HG03354 (cell line): Measurements from ENCODE around the gene CSTB.

Source experiments
- ATAC-seq: cut with Tn5 transposase; IDR thresholded peaks from one replicate; pipeline ENCODE4 v1.9.1; 2021; ENCODE audit warnings: mild to moderate bottlenecking; ENCODE audit not compliant: unreplicated experiment, poor library complexity, severe bottlenecking

CSTB gene

DNA sequence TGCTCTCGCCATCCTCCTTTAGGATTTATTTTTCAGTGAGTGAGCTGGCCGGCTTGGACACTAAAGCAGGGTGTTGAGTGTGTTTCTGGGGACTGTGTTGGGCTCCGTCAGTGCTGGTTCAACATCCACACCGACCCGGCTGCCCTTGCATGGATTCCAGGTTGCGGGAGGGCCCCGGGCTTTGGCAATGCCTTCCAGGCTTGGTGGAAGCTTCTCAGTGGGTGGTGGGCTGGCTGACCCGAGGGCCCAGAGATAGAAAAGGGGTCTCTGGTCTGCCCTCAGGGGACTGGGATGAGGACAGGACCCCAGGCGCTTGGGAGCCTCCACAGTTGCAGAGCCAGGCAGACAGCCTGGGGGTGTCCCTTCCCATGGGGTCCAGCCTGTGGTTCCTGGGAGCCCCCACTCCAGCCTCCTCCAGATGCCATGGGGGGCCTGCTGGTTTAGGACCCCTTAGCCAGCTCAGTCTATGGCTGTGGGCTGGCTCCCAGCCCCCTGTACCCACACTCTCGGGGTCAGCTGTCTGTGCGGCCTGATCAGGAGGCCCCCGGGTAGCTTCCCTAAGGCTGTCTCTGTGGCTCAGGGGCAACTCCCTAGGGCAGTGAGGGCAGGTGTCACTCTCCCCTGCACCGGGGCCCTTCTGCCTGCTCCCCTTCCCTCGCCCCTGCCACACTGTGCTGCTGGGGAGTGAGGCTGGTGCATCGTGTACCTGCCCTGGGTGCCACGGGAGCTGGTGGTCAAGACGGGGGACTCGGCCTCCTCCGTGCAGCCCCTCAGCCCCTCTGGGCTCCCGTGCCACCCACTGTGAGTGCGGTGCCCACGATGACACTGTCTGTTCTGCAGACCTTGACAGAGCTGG, 40.6 kb downstream of the CSTB start:
- ATAC-seq: no peak

DNA sequence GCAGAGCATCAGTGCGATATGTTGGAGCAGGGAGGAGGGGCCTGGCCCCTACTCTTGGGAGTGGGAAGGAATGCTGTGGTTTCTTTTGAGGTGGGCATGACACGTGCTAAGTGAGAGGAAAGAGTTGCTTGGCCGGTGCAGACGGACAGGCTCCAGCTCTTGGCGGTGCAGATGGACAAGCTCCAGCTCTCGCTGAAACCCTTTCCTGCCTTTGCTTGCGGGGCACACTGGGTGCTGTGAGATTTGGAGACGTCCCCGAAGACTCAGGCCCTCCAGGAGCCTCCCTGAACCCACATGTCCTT, 41.2 kb downstream of the CSTB start:
- ATAC-seq: no peak

DNA sequence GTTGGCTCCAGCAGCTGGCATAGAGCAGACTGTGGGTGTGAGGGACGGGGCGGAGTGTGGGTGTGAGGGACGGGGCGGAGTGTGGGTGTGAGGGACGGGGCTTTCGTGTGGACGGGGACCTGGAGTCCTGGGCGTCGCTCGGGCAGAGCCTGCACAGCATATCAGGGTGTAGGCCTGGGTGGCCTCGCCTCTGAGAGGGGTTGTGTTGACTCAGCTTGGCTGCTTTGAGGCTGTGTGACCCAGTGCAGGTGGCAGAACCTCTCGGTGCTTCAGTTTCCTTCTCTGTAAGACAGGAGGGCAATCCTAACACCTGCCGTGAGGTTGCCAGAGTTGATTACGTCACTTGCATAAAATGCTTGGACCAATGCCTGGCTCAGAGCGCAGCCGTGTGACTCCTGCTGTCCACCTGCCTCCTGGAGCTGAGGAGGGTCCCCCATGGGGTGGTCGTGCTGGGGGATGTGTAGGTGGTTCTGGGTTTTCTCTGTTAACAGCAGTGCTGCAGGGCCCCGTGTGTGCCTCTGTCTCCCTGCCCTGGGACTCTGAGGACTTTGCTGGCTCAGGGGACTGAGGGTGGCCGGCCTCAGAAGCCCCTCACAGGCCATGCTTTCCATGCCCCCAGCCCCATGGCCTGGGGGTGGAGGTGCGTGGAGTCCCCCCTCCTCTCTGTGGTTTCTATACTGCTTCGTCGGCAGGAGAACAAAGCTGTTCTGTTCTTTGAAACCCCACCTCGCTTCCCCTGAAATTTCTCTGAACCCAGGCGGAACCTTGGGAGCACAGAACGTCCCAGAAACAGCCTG, 41.8 kb downstream of the CSTB start:
- no peak for ATAC-seq

DNA sequence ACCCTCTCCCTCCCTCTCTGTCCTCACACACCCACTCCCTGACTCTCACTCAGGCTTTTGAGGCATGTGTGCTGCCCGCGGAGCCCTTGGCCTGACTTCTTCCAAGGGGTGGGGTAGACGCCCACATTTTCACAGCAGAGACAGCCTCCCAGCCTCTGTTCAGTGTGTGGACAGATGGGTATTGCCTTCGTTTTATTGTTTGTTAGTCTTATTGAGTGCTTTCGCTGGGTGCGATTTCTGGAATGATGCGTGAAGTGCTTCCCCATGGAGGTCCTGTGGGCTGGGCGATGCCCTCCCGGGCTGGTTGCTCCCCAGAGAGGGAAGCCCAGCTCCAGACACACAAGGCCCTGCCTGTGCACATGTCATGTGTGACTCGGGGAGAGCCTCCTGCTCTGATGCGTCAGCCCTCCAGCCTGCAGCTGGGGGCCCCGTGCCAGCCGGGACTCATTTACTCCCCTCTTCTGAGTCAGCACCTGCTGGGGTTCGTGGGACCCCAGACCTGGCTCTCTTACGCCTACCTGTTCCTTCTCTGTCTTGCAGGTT, 42.5 kb downstream of the CSTB start:
- no peak for ATAC-seq

DNA sequence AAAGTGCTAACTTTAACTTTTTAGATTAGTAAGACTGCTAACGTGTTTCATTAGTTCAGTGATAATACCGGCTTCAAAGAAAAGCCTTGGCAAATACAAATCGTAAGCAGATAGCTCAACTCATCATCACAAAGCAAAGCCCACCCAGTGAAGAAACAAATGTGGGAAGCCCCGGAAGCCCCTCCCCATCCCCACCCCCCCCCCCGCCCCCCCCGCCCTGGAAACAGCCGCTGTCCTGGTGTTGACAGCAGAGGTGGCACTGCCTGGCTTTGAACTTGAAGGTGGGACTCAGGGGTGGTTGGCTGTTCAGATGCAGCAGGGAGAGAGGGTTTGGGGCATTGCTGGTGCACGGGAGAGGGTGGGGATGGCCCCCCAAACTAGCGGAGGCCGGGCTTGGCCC, 43.0 kb downstream of the CSTB start:
- ATAC-seq: no peak

DNA sequence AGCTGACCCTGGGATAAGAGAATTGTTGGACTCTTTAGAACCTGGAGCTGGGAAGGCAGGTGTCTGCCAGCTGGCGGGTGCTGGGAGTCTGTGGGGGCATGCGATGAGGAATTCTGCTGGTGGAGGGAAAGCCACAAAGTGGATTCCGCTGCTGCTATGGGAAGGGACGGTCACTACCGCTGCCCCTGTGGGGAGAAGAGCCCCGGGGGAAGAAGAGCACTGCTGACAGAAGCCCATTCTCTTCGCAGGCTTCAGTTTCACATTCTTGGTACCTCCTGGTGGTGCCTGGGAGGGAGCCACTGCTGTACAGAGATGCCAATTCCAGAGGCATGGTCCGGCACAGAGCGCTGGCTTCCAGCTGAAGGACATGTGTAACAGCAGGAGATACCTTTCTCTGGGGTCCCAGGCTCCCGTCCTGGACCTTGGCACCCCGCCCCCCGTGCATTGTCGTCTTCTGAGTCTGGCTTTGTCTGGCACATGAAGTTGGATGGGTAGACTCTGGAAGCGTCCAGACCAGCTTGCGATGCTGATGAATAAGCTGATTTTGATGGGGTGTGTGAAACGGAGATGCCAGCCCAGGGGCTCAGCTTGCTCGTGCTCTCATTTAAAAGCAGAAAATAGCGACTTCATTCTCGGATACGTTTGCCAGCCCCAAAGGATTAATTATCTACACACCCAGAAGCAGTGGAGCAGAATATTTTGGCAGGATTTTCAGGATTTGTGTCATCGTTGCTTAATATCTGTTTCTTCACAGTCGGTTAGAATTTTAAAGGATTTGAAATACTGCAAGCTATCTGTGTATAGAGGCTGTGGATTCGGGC, 44.0 kb downstream of the CSTB start:
- ATAC-seq: no peak

DNA sequence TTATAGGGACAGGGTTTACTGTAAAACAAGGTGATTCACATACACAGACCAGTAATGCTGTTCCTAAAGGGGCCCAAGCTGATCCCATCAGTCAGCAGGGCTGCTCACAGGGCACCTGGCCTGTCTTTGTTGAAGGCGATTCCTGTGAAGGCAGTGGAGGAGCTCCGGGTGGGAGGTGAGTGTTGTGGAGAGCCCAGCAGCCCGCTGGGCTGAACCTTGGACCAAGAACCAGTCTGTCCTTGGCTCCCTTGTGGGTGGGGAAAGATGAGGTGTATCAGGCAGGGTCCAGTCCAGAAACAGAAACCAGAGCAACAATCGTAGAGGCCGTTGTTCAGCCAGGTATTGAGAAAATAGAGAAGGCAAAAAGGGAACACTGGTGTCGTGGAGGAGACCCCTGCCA, 44.6 kb downstream of the CSTB start:
- ATAC-seq: no peak

DNA sequence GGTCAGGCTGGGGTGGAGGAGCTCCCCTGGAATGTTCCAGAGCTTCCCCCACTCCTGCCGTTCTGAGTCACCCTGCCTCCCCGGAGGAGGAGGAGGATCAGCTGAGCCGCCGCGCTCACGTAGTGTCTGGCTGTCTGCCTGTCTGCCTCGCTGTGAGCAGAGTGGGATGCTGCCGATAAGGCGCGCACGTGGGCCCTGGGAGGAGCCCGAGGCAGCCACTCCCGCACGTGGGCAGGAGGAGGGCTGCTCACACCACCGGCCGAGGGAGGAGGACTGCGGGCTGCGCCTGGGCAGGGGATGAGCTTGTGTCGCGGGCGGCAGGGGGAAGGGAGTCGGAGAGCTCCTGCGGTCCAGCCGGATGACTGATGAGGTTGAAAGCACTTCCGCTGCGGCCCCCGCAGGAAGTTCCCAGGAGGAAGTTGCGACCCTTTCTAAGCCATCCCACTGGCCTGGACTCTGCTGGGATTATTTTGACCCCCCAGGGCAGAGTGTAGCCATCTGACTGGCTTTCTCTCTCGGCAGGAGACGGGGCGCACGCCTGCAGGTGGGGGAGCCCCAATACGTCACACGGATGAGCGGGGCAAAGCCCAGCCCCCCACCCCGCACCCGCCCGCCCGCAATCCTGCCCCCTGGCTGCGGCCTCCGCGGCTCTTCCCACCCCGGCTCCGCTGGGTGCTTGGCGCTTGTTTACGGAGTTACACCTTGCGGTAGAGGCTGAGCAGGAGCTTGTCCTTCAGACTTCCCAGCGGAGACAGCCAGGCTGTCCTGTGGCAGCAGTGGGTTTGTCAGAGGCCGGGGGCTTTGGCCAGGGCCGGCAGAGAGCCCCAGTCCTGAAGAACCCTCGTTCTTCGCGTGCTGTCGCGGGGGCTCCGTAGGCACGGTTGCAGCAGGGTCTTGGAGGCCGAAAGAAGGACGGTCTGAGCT, 47.4 kb downstream of the CSTB start:
- peak; percentile 70 for ATAC-seq

DNA sequence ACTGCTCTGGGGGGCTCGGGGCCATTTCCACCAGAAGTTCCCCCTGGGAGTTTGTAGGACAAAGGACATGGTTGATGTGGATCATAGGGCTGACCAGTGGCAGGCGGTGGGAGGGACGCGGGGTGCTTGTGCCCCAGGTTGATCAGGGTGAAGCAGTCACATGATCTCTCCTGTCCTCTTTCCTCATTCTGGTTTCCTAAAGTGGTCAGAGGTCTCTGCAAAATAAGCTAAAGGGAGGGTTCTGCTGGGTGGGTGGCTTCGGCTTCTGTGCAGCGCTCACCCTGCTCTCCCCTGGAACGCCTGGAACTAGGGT, 48.0 kb downstream of the CSTB start:
- ATAC-seq: no peak

DNA sequence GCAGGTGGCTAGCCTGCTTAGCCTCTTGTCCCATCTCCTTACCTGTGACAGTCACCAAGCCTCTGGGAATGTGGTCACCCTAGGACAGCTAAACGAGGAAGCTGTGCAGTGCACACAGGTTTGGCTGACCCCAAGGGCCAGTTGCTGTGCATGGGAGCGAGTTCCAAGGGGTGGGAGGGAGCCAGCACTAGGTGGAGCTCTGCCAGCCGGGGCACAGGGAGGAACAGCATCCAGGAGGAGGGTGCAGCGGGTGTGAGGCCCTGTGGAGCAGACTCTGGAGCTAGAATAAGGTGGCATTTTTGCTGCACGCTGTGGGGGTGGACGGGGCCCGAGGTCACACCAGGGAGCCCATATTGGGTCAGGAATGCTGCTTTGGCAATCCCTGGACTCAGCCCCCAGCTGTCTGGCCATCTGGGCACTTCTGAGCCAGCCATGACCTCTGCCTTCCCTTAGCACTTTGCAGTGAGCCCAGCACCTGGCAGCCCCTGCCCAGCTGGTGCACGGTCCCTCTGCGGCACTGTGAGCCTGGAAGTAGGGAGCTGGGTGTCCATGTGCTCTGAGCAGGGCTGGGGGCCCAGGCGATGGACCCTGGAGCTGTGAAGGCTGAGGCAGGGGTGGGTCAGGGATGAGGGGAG, 48.5 kb downstream of the CSTB start:
- no peak for ATAC-seq

DNA sequence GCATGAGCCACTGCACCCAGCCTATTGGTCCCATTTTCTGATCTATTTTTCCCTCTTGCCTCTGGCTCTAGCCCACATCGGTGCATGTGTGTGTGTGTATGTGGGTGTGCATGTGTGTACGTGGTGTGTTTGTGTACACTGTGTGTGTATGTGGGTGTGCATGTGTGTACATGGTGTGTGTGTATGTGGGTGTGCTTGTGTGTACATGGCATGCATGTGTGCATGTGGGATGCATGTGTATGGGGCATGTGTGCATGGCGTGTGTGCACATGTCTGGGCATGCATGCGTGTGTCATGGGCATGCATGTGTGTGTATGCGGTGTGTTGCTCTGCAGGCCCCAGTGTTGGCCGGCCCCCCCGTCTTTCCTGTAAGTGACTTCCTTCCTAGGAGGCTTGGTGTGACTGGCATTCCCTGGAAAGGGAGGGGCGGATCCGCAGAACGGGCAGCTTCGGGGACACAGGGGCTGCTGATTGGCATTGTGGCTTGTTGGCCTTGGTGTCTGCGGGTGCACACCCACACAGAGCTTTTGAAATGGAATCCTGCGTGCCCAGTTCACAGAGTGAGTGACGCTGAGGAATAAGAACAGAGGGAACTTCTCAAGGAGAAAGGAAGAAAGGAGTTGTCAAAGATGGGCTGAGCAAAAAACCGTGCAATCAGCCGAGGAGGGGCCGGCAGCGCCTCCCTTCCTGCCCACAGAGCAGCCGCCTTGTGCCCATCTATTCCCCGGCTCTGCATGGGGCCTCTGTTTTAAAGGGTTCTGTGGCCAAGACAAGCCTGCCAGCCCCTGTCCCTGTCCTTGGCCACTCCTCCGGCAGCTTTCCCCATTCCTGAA, 49.2 kb downstream of the CSTB start:
- no peak for ATAC-seq
